Stimulated activated CD4-positive, alpha-beta T cell treated with anti-CD3 and anti-CD28 coated beads, Interleukin-12 subunit alpha, Interleukin-12 subunit beta, amount 100 ng/mL, for 4 hours (primary cell): ENCODE measurements around the gene SBK2.

Experiments used
- DNase-seq: peaks from one replicate; pipeline ENCODE4 v3.0.0-alpha.2; 2020

The SBK2 gene

GRCh38 chr19:55553217-55554182 is 16.6 kb upstream of the SBK2 start:
- DNase-seq = no peak

GRCh38 chr19:55552620-55553019 is 15.7 kb upstream of the SBK2 start:
- DNase-seq = no peak

- DNase-seq = no peak
These were observed 15.3 kb upstream of the SBK2 start for GRCh38 chr19:55552206-55552605.

GRCh38 chr19:55550321-55550650 is 13.4 kb upstream of the SBK2 start:
- no peak for DNase-seq

- DNase-seq = no peak
These were observed 12.8 kb upstream of the SBK2 start for GRCh38 chr19:55549500-55550320.

- no peak for DNase-seq
These were observed 10.1 kb upstream of the SBK2 start for GRCh38 chr19:55546822-55547614.

- DNase-seq = no peak
These were observed 9.1 kb upstream of the SBK2 start for GRCh38 chr19:55546011-55546410.

- no peak for DNase-seq
These were observed 8.5 kb upstream of the SBK2 start, which contains the start of gene SBK3 for GRCh38 chr19:55545443-55545842. Gene SBK3, minus strand, starts transcription at chr19:55545543. Its CDS starts 0 bp downstream, at chr19:55545543.

- no peak for DNase-seq
These were observed 8.0 kb upstream of the SBK2 start for GRCh38 chr19:55544776-55545439.

GRCh38 chr19:55544014-55544413 is 7.1 kb upstream of the SBK2 start:
- no peak for DNase-seq

GRCh38 chr19:55543567-55543966 is 6.6 kb upstream of the SBK2 start:
- no peak for DNase-seq

GRCh38 chr19:55542292-55542855 is 5.4 kb upstream of the SBK2 start:
- DNase-seq = no peak

- DNase-seq = no peak
These were observed 4.2 kb upstream of the SBK2 start for GRCh38 chr19:55541091-55541490.

GRCh38 chr19:55540619-55541018 is 3.7 kb upstream of the SBK2 start:
- no peak for DNase-seq

GRCh38 chr19:55539090-55539984 is 2.4 kb upstream of the SBK2 start:
- DNase-seq = no peak

- DNase-seq = no peak
These were observed 1.2 kb upstream of the SBK2 start for GRCh38 chr19:55538132-55538531.

GRCh38 chr19:55537741-55538111 is 793 bp upstream of the SBK2 start:
- no peak for DNase-seq

GRCh38 chr19:55536366-55536765 is 567 bp downstream of the SBK2 start:
- no peak for DNase-seq

- no peak for DNase-seq
These were observed 975 bp downstream of the SBK2 start for GRCh38 chr19:55535965-55536350.

- no peak for DNase-seq
These were observed 1.6 kb downstream of the SBK2 start for GRCh38 chr19:55535173-55535964.
